ENCODE results near the gene GRM7.

The GRM7 gene

DNA sequence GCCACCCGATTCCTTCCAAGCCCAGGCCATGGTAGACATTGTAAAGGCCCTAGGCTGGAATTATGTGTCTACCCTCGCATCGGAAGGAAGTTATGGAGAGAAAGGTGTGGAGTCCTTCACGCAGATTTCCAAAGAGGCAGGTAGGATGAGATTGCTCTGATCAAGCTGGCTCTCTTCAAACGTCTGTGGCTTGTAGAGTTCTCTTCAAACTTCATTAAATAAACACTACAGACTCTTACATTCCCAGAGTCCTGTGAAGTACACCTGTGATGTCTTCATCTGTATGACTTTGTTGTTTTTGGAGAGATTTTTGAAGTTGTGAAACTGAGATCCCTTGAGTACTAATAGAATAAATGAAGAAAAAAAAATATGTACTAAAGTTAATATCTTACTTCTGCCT lies 285.6 kb downstream of the GRM7 start:
- no peak for DNase-seq (ENCODE audit: low read depth)

GRCh38 chr3:7158516-7158915 lies 297.6 kb downstream of the GRM7 start:
- no peak for DNase-seq (ENCODE audit: low read depth)

DNA sequence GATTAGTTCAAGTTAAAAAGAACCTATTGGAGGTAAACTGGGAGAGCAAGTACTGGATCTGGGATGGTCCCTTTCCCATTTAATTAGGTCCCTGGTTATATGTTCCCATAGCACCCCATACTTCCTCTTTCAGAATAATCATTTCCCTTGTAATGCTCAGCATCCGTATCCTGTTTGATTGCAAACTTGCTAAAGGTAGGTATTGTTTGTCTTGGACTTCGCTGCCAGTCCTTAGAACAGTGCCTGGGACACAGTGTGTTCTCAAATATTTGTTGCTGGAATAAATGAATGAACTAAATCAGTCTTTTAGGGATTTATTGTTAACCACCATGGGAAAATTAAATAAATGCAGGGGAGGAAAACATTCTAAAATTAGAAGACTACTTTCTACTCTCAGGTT lies 299.8 kb downstream of the GRM7 start:
- no peak for DNase-seq (ENCODE audit: low read depth)

DNA sequence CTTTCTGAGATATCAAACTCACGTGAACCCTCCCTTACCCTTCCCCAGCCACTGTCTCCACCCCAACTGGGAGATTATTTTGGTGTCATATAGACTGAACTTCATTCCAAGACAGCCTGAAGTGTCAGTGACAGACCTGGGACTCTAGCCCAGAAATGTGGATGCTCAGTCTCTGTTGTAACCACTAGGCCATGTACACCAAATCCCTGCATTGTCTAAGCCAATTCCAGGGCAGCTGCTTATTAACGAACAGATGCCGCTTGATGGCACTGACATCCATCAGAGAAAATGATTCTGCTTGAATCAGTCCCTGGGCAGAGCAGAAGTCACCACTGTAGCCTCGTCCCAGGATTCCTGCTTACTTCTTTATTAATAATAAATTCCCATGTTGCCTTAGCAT lies 305.5 kb downstream of the GRM7 start:
- no peak for DNase-seq (ENCODE audit: low read depth)

- no peak for DNase-seq (ENCODE audit: low read depth)
Observed at GRCh38 chr3:7171493-7171892, 310.6 kb downstream of the GRM7 start.

DNA sequence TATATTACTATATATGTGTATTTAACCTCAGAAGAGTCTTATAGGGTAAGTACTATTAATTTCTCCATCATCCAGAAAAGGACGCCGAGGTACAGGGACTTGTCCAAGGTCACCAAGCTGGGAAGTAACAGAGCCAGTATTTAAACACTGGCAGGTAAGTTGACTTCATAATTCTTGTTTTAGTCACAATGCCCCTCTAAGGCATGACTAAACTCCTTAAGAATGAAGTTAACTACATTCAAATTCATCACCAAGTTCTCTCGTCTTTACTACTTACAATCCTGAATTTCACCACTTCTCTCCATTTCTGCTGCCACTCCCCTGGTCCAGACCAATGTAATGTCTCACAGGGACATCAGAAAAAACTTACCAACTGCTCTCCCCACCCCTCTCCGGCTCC lies 312.1 kb downstream of the GRM7 start:
- no peak for DNase-seq (ENCODE audit: low read depth)

GRCh38 chr3:7188551-7188950 lies 327.6 kb downstream of the GRM7 start:
- DNase-seq (ENCODE audit: low read depth), result no peak

DNA sequence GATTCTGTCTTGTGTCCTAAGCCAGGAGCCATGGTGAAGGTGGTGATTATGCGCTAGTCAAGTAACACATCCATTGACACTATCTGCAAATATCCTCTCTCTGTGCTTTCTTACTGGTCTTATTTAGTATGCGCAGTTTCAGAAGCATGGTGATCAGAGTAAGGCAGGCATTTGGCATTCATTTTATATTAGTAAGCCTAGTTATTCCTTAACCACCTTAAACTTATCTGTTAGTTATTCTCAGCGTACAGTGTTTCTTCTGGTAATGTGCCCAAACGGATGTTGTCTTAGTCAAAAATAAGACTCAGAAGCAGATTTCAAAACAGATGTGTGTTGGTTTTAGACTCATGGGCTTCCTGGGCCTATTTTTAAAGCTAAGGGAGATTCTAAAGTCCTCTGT lies 329.2 kb downstream of the GRM7 start:
- DNase-seq (ENCODE audit: low read depth), result no peak

DNA sequence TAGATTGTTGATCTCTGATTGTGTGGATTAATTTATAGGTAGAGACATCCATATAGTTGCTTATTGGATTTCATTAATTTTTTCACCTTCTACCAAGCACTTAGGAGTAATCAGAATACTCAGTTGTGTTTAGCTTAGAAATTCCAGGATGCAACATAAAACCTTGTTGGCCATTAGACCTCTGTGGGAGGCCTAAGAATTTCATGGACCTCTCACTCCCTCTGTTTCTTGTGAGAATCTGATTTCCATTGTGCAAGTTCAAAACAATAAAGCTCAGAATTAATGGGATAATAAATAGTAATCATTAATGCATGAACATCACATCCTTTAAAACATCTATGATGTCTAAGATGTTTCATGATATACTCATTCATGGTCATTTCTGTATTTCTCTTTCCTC lies 332.4 kb downstream of the GRM7 start:
- DNase-seq (ENCODE audit: low read depth), result no peak

GRCh38 chr3:7194071-7194835 lies 333.3 kb downstream of the GRM7 start:
- no peak for DNase-seq (ENCODE audit: low read depth)

DNA sequence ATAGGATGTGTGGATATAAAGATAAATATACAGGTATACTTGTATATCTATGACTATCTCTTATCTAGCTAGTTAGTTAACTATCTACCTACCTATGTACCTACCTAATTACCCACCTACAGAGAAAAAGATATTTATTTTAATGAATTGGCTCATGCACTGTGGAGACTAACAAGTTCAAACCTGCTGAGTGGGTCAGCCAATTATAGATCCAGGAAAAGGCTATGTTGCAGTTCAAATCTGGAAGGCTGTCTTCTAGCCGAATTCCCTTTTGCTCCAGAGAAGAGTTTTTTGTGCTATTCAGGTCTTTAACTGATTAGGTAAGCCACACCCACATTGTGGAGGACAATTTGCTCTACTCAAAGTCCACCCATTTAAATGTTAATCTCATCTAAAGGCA lies 335.0 kb downstream of the GRM7 start:
- no peak for DNase-seq (ENCODE audit: low read depth)

GRCh38 chr3:7201784-7202183 lies 340.9 kb downstream of the GRM7 start:
- no peak for DNase-seq (ENCODE audit: low read depth)

GRCh38 chr3:7203969-7204847 lies 343.3 kb downstream of the GRM7 start:
- DNase-seq (ENCODE audit: low read depth), result no peak

DNA sequence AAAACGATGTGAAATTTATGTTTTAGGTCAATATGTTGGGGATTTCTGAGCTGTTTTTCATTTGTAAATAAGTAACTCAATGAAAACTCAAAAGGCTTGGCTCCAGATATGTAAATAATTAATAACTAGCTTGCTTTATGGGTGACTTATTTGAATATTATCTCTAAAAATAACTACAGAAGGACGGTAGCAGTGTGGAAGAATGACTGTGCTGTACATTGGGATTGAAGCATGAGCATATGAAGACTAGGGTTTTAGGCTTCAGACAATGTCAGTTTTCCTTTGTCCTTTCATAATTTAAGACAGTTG lies 343.9 kb downstream of the GRM7 start:
- no peak for DNase-seq (ENCODE audit: low read depth)

DNA sequence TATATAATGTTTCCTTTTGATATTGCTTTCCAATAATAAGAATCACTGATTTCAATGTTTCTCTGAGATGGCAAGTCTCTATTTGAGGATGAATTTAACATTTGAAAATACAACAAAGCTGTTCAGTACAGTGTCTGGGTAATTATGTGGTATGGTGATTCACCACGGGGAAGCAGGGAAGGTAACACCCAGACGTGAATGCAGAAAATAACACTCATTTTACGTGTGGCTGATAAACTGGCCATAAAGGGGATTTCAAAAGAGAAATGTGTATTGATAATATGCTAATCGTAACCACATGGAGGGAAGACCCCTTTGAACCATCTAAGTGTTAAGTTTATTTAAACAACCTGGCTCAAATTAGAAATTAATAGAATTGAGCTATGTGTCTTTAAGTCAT lies 344.6 kb downstream of the GRM7 start:
- no peak for DNase-seq (ENCODE audit: low read depth)

- no peak for DNase-seq (ENCODE audit: low read depth)
Observed at GRCh38 chr3:7205962-7206361, 345.0 kb downstream of the GRM7 start.

DNA sequence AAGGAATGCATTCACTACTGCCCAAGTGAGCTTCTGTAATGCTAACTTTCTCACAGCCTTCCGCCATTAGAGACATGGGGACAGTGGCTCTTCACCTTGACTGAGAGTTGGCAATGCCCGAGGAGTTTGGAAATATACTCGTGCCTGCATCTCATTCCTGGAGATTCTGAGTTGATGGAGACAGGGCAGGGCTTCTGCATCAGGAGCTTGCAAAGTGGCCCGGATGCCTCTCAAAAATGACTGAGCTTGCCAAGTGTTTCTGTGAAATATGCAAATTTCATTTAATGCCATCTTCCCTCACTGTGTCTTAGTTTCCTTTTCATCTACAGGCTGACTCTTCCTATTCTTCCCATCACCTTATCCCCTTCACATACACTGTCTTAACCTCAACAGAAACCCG lies 346.2 kb downstream of the GRM7 start:
- no peak for DNase-seq (ENCODE audit: low read depth)

DNA sequence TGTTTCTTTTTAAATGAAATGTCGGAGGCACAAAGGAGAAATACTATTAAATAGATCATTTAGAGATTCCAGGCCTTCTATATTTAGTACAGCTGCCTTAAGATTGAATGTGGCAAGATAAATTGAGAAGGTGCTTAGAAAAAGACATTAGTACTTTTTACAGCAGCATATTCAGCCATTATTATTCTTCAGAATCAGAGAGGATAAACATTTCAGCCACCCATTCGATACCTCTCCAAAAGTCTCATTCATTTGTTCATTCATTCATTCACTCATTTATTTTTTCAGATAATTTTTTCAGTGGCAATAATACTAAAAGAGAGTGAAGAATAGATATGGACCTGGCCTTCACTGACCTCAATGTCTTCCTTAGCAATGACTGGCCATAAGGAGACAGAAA lies 347.0 kb downstream of the GRM7 start:
- no peak for DNase-seq (ENCODE audit: low read depth)

DNA sequence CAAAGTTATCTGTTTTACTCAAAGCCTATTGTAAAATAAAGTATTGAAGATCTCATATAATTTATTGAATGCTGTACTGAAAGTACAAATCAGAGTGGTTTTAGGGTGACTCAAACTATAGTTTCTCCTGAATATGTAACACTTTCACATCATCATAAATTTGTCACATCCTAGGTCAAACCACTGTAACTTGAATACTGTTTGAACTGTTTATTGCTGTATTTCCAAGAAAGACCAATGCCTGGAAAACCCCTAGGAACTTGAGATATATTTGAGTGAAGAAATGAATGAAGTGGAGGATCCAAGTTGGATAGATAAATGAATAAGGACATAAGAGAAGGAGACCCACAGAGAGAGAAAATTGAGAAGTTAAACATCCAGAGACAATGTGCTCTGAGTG lies 348.2 kb downstream of the GRM7 start:
- DNase-seq (ENCODE audit: low read depth), result no peak

DNA sequence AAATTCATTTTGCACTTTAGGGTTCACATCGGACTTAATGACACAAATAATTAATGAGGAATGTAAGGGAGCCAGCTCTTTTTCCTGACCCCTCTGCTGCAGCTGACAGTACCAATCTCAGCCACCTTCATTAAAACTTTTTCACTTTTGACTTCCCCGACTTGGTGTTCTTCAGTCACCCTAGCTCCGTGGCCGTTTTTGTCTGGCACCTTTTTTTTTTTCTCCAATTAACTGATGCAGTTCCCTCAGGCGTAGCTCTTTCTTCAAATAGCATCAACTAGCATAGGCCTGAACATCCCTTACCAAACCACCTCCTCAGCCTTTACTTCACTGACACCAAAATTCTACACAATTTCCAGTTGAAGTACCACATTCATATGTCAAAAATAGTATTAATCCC lies 350.8 kb downstream of the GRM7 start:
- DNase-seq (ENCODE audit: low read depth), result no peak

- no peak for DNase-seq (ENCODE audit: low read depth)
Observed at GRCh38 chr3:7215706-7216105, 354.8 kb downstream of the GRM7 start.

- no peak for DNase-seq (ENCODE audit: low read depth)
Observed at GRCh38 chr3:7226393-7226792, 365.5 kb downstream of the GRM7 start.

- DNase-seq (ENCODE audit: low read depth), result no peak
Observed at GRCh38 chr3:7238565-7239295, 377.8 kb downstream of the GRM7 start.
